Coronary artery (tissue), 2 donors: ENCODE results near the gene ANKS6.
A peak's percentile ranks its signal among the peaks of the same experiment; 100 is the strongest.

ENCODE experiments used
- DNase-seq: peaks from one replicate; pipeline ENCODE4 v3.0.0-alpha.2; 2017; ENCODE audit warnings: low spot score
- H3K27ac ChIP-seq, 2 donors: fragments of 200-600 bp; sonication (generic); one replicate each; pipeline ENCODE4 v1.5.1; 2016 to 2019
- H3K4me3 ChIP-seq: fragments of 200-600 bp; sonication (generic); 2 replicates; pipeline ENCODE4 v1.5.1; 2016; ENCODE audit warnings: mild to moderate bottlenecking, moderate library complexity
- TF ChIP-seq, protein P1 (sequence below): fragments of 200-600 bp; sonication (generic); IDR thresholded peaks from one replicate; pipeline ENCODE4 v1.5.1; 2019; ENCODE audit warnings: antibody characterized with exemption

The ANKS6 gene

GRCh38 chr9:98778711-98779530, 17.4 kb downstream of the ANKS6 start:
- H3K4me3 ChIP-seq: no peak overlapping the region
- TF ChIP-seq, protein P1, sequence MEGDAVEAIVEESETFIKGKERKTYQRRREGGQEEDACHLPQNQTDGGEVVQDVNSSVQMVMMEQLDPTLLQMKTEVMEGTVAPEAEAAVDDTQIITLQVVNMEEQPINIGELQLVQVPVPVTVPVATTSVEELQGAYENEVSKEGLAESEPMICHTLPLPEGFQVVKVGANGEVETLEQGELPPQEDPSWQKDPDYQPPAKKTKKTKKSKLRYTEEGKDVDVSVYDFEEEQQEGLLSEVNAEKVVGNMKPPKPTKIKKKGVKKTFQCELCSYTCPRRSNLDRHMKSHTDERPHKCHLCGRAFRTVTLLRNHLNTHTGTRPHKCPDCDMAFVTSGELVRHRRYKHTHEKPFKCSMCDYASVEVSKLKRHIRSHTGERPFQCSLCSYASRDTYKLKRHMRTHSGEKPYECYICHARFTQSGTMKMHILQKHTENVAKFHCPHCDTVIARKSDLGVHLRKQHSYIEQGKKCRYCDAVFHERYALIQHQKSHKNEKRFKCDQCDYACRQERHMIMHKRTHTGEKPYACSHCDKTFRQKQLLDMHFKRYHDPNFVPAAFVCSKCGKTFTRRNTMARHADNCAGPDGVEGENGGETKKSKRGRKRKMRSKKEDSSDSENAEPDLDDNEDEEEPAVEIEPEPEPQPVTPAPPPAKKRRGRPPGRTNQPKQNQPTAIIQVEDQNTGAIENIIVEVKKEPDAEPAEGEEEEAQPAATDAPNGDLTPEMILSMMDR: no peak
- DNase-seq: no peak
- no peak overlapping the region for H3K27ac ChIP-seq

GRCh38 chr9:98778251-98778650, 18.1 kb downstream of the ANKS6 start:
- Histone ChIP-seq H3K27ac (no peak overlapping the region), H3K4me3 (no peak overlapping the region)
- TF ChIP-seq, protein P1: no peak
- no peak for DNase-seq

DNA sequence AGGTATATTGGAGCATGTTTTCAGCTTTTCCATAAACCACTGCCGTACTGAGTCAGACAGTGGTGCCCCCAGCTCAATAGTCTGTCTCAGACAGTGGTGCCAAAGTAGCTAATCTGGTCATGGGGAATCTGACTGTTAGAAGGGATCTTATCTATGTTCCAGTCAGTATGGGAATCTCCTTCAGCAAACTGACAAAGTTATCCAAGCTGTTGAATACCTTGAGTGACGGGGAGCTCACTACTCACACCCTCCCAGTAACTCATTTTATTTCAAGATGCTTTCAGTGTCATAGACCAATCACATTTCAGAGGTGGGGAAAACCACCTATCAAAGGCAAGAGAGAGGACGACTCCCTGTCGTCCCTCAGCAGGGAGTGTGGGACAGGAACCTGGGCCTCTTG, 18.7 kb downstream of the ANKS6 start:
- DNase-seq: no peak
- no peak overlapping the region for H3K27ac ChIP-seq
- no peak overlapping the region for H3K4me3 ChIP-seq
- TF ChIP-seq, protein P1: no peak

DNA sequence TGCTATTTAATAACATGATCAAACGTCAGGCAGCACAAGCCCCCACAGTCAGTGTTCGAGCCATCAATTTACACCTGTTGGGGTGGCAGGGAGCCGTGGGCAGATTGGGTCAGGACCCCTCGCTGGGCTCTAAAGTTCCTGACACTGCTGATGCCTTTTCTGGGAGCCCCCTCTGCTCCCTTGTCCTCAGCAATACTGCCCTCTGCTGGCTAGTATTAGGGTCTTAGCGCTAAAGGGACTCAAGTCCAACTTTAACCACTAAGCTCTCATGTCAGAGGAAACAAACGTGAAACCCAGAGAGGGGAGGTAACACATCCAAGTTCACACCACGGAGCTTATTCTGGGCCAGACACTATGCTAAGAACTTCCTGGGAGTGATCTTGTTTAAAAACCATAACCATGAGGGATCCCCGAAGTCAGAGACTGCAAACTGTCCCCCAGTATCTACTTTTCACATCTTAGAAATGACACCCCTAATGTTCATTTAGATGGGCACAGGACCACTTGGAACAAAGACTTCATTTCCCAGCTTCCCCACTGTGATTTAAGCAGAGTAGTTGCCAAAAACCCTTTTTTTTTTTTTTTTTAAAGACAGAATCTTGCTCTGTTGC, 20.4 kb downstream of the ANKS6 start:
- TF ChIP-seq, protein P1: peak; percentile 49
- H3K4me3 ChIP-seq: no peak overlapping the region
- H3K27ac ChIP-seq: no peak overlapping the region
- DNase-seq: no peak

- no peak for DNase-seq
- TF ChIP-seq, protein P1: no peak
- Histone ChIP-seq H3K27ac (no peak overlapping the region), H3K4me3 (no peak overlapping the region)
Measured at GRCh38 chr9:98774746-98775145, 21.6 kb downstream of the ANKS6 start.

DNA sequence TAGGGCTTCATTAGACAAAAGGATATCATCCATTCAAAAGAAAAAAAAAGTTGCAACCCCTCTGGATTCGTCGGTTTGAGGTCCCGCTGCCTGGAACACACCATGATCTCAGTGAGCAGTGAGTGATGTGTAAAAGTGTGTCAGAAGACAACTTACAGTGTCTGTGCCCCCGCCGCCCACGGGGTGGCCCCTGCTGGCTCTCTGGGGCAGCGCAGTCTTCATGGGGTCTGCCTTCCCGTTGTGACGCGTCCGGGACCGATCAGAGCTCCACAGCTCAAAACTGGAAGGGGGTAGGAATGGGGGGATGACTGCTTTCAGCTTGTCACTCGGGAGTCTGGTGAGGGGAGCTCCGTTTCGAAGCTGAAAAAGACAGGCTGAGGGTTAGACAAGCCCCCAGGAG, 22.6 kb downstream of the ANKS6 start:
- TF ChIP-seq, protein P1: no peak
- Histone ChIP-seq H3K27ac (no peak overlapping the region), H3K4me3 (no peak overlapping the region)
- no peak for DNase-seq
